H1 (cell line): Measurements from ENCODE around the gene STH. TPM values are rescaled to one million over a fixed set of nuclear protein-coding genes. Genes with fewer than 3 reads are reported as not detected.

Source experiments
- CBX8 ChIP-seq: fragments of 300-800, 300-1000 bp; sonication (generic); IDR thresholded peaks from 2 replicates; pipeline ENCODE4 v1.7.1; 2016; ENCODE audit warnings: low read depth, low read length, borderline replicate concordance
- EP300 ChIP-seq, 2 experiments: IDR thresholded peaks; 1 replicate in 1 of 2; 2 replicates in 1 of 2; pipeline ENCODE4 v1.6.1; 2011 to 2012; ENCODE audit warnings: low read depth in 2 of 2, low read length in 2 of 2, mild to moderate bottlenecking in 2 of 2, borderline replicate concordance in 1 of 2, inconsistent platforms in 1 of 2, moderate library complexity in 1 of 2
- GTF2F1 ChIP-seq: IDR thresholded peaks from 2 replicates; pipeline ENCODE4 v1.6.1; 2012; ENCODE audit warnings: low read depth, low read length, improper control_type of control experiment, borderline replicate concordance
- POLR2A ChIP-seq, 2 experiments: IDR thresholded peaks; 1 replicate in 1 of 2; 2 replicates in 1 of 2; pipeline ENCODE4 v1.6.1; 2011; ENCODE audit warnings: low read depth in 2 of 2, low read length in 2 of 2, mild to moderate bottlenecking in 2 of 2; ENCODE audit errors: control extremely low read depth in 1 of 2
- POU5F1 ChIP-seq: IDR thresholded peaks from 2 replicates; pipeline ENCODE4 v1.6.1; 2011; ENCODE audit warnings: low read depth, mild to moderate bottlenecking, low read length, moderate library complexity
- USF2 ChIP-seq: IDR thresholded peaks from 2 replicates; pipeline ENCODE4 v1.6.1; 2011; ENCODE audit warnings: low read length, improper control_type of control experiment
- polyA plus RNA-seq, 7 experiments: library from polyadenylated mRNA; depleted of rRNA in 3 of 7; stranded (reverse) in 5 of 7; unstranded in 2 of 7; fragments of >200 nt in 5 of 7; fragments of 200-250 nt in 2 of 7; gene quantifications; 1 replicate in 5 of 7; 2 replicates in 1 of 7; 4 replicates in 1 of 7; pipeline versions ENCODE4 v1.2.1 to v1.2.3, GENCODE V29; 2011 to 2013; ENCODE audit warnings: missing spikeins in 2 of 7, mixed read lengths in 2 of 7
- total RNA-seq: library from RNA; stranded (reverse); fragmentation: NEBNext Ultra II Directional; extraction: Animal tissue kit (Norgen Biotek cat#: 25700); gene quantifications from 2 replicates; pipeline ENCODE4 v1.2.1, GENCODE V29; 2021

STH gene
- total and polyA plus RNA-seq, 2 of the 8 experiments (the other 6 are each of a cell fraction or from before 2014, with no cell fraction given): not detected

- no peak for TF ChIP-seq EP300 (IDR thresholded peaks at IDR 0.05; ENCODE audit: borderline replicate concordance in 1 of 2, low read depth in 2 of 2, low read length in 2 of 2)
- no peak for TF ChIP-seq POLR2A (IDR thresholded peaks at IDR 0.05; ENCODE audit: control extremely low read depth in 1 of 2, low read depth in 2 of 2, low read length in 2 of 2)
- no peak for TF ChIP-seq POU5F1
- no peak for TF ChIP-seq GTF2F1
- no peak for TF ChIP-seq CBX8
- no peak for TF ChIP-seq USF2
These were observed 43.2 kb downstream of the STH start (continued) for GRCh38 chr17:46042246-46042645.
